Hepatocyte (in vitro differentiated cells): ENCODE data around the gene CD72.
"Not testable (repeated sequence)": the region's sequence is repeated elsewhere in the genome, so short reads cannot be mapped to it uniquely, and the experiment has no call there.

Experiments
- CTCF ChIP-seq: fragments of 200-600 bp; sonication (generic); IDR thresholded peaks from 2 replicates; pipeline ENCODE4 v1.5.1; 2016; ENCODE audit warnings: antibody characterized with exemption, mild to moderate bottlenecking; ENCODE audit not compliant: poor library complexity
- EZH2 ChIP-seq: fragments of 200-600 bp; sonication (generic); IDR thresholded peaks from 2 replicates; pipeline ENCODE4 v1.6.1; 2016; ENCODE audit warnings: antibody characterized with exemption, mild to moderate bottlenecking, borderline replicate concordance

- TF ChIP-seq EZH2, CTCF: not testable (repeated sequence)
Measured at GRCh38 chr9:35639225-35639624, 21.0 kb upstream of the CD72 start.
